ENCODE results near the gene CLOCK. TPM values are rescaled to one million over a fixed set of nuclear protein-coding genes. Genes with fewer than 3 reads are reported as not detected.

CLOCK gene
- total RNA-seq, 3 donors from 2014 or later = 29.8 to 32.2 (median 30.2) TPM

GRCh38 chr4:55386840-55387239 is 159.9 kb downstream of the CLOCK start:
- TF ChIP-seq POLR2AphosphoS5 (IDR thresholded peaks at IDR 0.05) = no peak
- DNase-seq (ENCODE audit: low spot score in 2 of 2) = no peak
- Histone ChIP-seq H3K27ac (no peak overlapping the region), H3K36me3 (no peaks in the 10 kb centered on the region), H3K4me3 (no peak overlapping the region), H3K27me3 (no peaks in the 10 kb centered on the region), H3K9me3 (no peaks in the 10 kb centered on the region), H3K4me1 (no peaks in the 10 kb centered on the region)
- intact Hi-C loops (cut with DNase I; ENCODE audit: low total_unique reads) = no loop called here

GRCh38 chr4:55386073-55386472 is 160.6 kb downstream of the CLOCK start:
- no peaks in the 10 kb centered on the region for H3K9me3 ChIP-seq
- no peak overlapping the region for H3K4me3 ChIP-seq
- no peaks in the 10 kb centered on the region for H3K4me1 ChIP-seq
- no peaks in the 10 kb centered on the region for H3K36me3 ChIP-seq
- intact Hi-C loops (cut with DNase I; ENCODE audit: low total_unique reads) = no loop called here
- DNase-seq (ENCODE audit: low spot score in 2 of 2) = no peak
- no peaks in the 10 kb centered on the region for H3K27me3 ChIP-seq
- TF ChIP-seq POLR2A (IDR thresholded peaks at IDR 0.05) (no peak), CTCF (IDR thresholded peaks at IDR 0.05) (no peak), POLR2AphosphoS5 (IDR thresholded peaks at IDR 0.05) (no peak)
- H3K27ac ChIP-seq = no peak overlapping the region

GRCh38 chr4:55385201-55385649 is 161.5 kb downstream of the CLOCK start:
- no peak overlapping the region for H3K27ac ChIP-seq
- no peak for DNase-seq (ENCODE audit: low spot score in 2 of 2)
- H3K36me3 ChIP-seq = no peaks in the 10 kb centered on the region
- no peaks in the 10 kb centered on the region for H3K4me1 ChIP-seq
- no peaks in the 10 kb centered on the region for H3K27me3 ChIP-seq
- TF ChIP-seq CTCF (IDR thresholded peaks at IDR 0.05) = no peak
- no peak for TF ChIP-seq POLR2AphosphoS5 (IDR thresholded peaks at IDR 0.05)
- no peak for TF ChIP-seq POLR2A (IDR thresholded peaks at IDR 0.05)
- no peak overlapping the region for H3K4me3 ChIP-seq
- intact Hi-C loops (cut with DNase I; ENCODE audit: low total_unique reads) = no loop called here
- no peaks in the 10 kb centered on the region for H3K9me3 ChIP-seq

GRCh38 chr4:55382488-55383003 is 164.2 kb downstream of the CLOCK start:
- Histone ChIP-seq H3K9me3 (no peaks in the 10 kb centered on the region), H3K4me3 (no peak overlapping the region), H3K27ac (no peak overlapping the region), H3K4me1 (no peaks in the 10 kb centered on the region), H3K36me3 (no peaks in the 10 kb centered on the region), H3K27me3 (no peaks in the 10 kb centered on the region)
- intact Hi-C loops (cut with DNase I; ENCODE audit: low total_unique reads) = no loop called here
- TF ChIP-seq CTCF (IDR thresholded peaks at IDR 0.05) (no peak), POLR2AphosphoS5 (IDR thresholded peaks at IDR 0.05) (no peak), POLR2A (IDR thresholded peaks at IDR 0.05) (no peak)
- no peak for DNase-seq (ENCODE audit: low spot score in 2 of 2)

- H3K4me3 ChIP-seq = no peak overlapping the region
- no peaks in the 10 kb centered on the region for H3K27me3 ChIP-seq
- no peak for TF ChIP-seq CTCF (IDR thresholded peaks at IDR 0.05)
- TF ChIP-seq POLR2A (IDR thresholded peaks at IDR 0.05) = no peak
- TF ChIP-seq POLR2AphosphoS5 (IDR thresholded peaks at IDR 0.05) = no peak
- H3K9me3 ChIP-seq = no peaks in the 10 kb centered on the region
- H3K27ac ChIP-seq = no peak overlapping the region
- DNase-seq (ENCODE audit: low spot score in 2 of 2) = no peak
- no peaks in the 10 kb centered on the region for H3K36me3 ChIP-seq
- intact Hi-C loops (cut with DNase I; ENCODE audit: low total_unique reads) = no loop called here
- H3K4me1 ChIP-seq = no peaks in the 10 kb centered on the region
Observed at GRCh38 chr4:55381502-55381901, 165.2 kb downstream of the CLOCK start.

GRCh38 chr4:55380576-55380975 is 166.1 kb downstream of the CLOCK start:
- Histone ChIP-seq H3K4me1 (no peaks in the 10 kb centered on the region), H3K27ac (no peak overlapping the region), H3K4me3 (no peak overlapping the region), H3K9me3 (no peaks in the 10 kb centered on the region), H3K36me3 (no peaks in the 10 kb centered on the region), H3K27me3 (no peaks in the 10 kb centered on the region)
- TF ChIP-seq CTCF (IDR thresholded peaks at IDR 0.05) (no peak), POLR2A (IDR thresholded peaks at IDR 0.05) (no peak), POLR2AphosphoS5 (IDR thresholded peaks at IDR 0.05) (no peak)
- intact Hi-C loops (cut with DNase I; ENCODE audit: low total_unique reads) = no loop called here
- DNase-seq (ENCODE audit: low spot score in 2 of 2) = no peak
